ENCODE data around the gene SETD1A.
"Not testable (repeated sequence)": the region's sequence is repeated elsewhere in the genome, so short reads cannot be mapped to it uniquely, and the experiment has no call there.

The SETD1A gene

GRCh38 chr16:30928390-30928789 lies 29.2 kb upstream of the SETD1A start:
- DNase-seq (ENCODE audit: insufficient read length, low spot score) (no peak), FAIRE-seq (no peak)
- TF ChIP-seq POLR2AphosphoS5 (IDR thresholded peaks at IDR 0.05; ENCODE audit: low read depth, low read length) (no peak), POU2F2 (IDR thresholded peaks at IDR 0.05; ENCODE audit: low read depth, low read length) (no peak), TAF1 (IDR thresholded peaks at IDR 0.05; ENCODE audit: low read depth, low read length) (no peak), PAX5 (IDR thresholded peaks at IDR 0.05; ENCODE audit: insufficient read depth, low read length, severe bottlenecking) (no peak), SPI1 (IDR thresholded peaks at IDR 0.05; ENCODE audit: low read depth, low read length) (no peak), POLR2A (IDR thresholded peaks at IDR 0.05; ENCODE audit: low read depth, low read length) (no peak)

- DNase-seq (ENCODE audit: insufficient read length, low spot score) (no peak), FAIRE-seq (no peak)
- TF ChIP-seq TAF1 (IDR thresholded peaks at IDR 0.05; ENCODE audit: low read depth, low read length) (no peak), POLR2AphosphoS5 (IDR thresholded peaks at IDR 0.05; ENCODE audit: low read depth, low read length) (no peak), SPI1 (IDR thresholded peaks at IDR 0.05; ENCODE audit: low read depth, low read length) (no peak), POU2F2 (IDR thresholded peaks at IDR 0.05; ENCODE audit: low read depth, low read length) (no peak), POLR2A (IDR thresholded peaks at IDR 0.05; ENCODE audit: low read depth, low read length) (no peak), PAX5 (IDR thresholded peaks at IDR 0.05; ENCODE audit: insufficient read depth, low read length, severe bottlenecking) (no peak)
Observed at GRCh38 chr16:30929167-30929566, 28.4 kb upstream of the SETD1A start.

- FAIRE-seq, result no peak
- no peak for DNase-seq (ENCODE audit: insufficient read length, low spot score)
- TF ChIP-seq POLR2A (IDR thresholded peaks at IDR 0.05; ENCODE audit: low read depth, low read length) (no peak), SPI1 (IDR thresholded peaks at IDR 0.05; ENCODE audit: low read depth, low read length) (no peak), TAF1 (IDR thresholded peaks at IDR 0.05; ENCODE audit: low read depth, low read length) (no peak), POLR2AphosphoS5 (IDR thresholded peaks at IDR 0.05; ENCODE audit: low read depth, low read length) (no peak), PAX5 (IDR thresholded peaks at IDR 0.05; ENCODE audit: insufficient read depth, low read length, severe bottlenecking) (no peak), POU2F2 (IDR thresholded peaks at IDR 0.05; ENCODE audit: low read depth, low read length) (no peak)
Observed at GRCh38 chr16:30930160-30930571, 27.4 kb upstream of the SETD1A start.

GRCh38 chr16:30931068-30931650 lies 26.4 kb upstream of the SETD1A start:
- DNase-seq (ENCODE audit: insufficient read length, low spot score) (no peak), FAIRE-seq (no peak)
- no peak for TF ChIP-seq POLR2AphosphoS5 (IDR thresholded peaks at IDR 0.05; ENCODE audit: low read depth, low read length)
- TF ChIP-seq SPI1 (IDR thresholded peaks at IDR 0.05; ENCODE audit: low read depth, low read length), result no peak
- TF ChIP-seq TAF1 (IDR thresholded peaks at IDR 0.05; ENCODE audit: low read depth, low read length), result no peak
- TF ChIP-seq POLR2A (IDR thresholded peaks at IDR 0.05; ENCODE audit: low read depth, low read length), result no peak
- TF ChIP-seq POU2F2 (IDR thresholded peaks at IDR 0.05; ENCODE audit: low read depth, low read length), result no peak
- TF ChIP-seq PAX5 (IDR thresholded peaks at IDR 0.05; ENCODE audit: insufficient read depth, low read length, severe bottlenecking), result no peak

DNA sequence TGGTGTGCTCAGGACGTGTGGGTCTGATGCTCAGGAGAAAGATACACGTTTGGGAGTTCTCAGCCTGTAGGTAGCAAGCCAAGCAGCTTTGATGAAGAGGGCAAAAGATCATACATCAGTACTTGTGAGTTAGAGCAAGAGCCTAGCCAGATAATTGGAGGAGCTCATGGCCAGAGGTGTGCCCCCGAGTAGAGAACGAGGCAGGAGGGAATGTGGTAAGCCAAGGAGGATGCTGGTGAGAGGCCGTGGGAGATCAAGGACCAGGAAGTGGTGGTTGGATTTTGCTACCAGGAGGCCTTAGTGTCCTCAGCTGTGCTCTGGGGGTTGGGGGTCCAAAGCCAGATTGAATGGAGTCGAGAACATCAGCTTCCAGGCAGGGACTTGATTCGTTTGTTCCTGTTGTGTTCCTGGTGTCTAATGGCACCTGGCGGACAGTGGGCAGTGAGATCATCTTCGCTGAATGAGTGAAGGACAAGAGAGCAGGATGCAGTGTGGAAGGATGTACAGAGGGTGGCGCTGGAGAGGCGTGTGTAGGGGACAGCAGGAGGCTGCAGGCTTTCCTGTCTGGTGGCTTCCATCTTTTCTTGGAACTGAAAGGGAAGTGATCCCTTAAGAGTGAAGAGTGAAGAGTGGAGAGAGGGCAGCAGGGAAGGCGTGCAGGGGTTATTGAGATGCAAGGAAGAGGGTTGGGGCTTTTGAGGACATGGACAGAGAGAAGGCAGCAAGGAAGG lies 22.6 kb upstream of the SETD1A start:
- peak; percentile 87 for FAIRE-seq
- no peak for DNase-seq (ENCODE audit: insufficient read length, low spot score)

DNA sequence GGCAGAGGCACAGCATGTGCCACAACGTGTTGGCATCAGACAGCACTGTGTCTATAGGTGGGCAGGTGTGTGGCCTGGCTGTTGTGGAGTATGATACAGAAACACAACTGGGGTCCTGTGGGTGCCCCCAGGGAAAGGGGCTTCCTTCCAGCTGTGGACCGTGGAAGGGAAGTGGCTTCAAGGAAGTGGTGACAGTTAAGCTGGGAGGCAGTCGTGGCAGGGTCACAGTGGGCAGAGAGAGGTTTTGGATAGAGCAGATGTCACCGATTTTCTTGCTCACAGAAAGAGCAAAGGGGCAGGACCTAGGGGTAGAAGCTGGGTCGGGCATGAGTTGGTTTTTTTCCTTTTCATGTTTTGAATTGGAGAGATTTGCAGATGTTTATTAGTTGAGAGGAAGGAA lies 19.9 kb upstream of the SETD1A start:
- DNase-seq (ENCODE audit: insufficient read length, low spot score), result no peak
- TF ChIP-seq PAX5 (IDR thresholded peaks at IDR 0.05; ENCODE audit: insufficient read depth, low read length, severe bottlenecking) (no peak), SPI1 (IDR thresholded peaks at IDR 0.05; ENCODE audit: low read depth, low read length) (0 out of 2 replicates have a peak, but pooled peaks have one; percentile 1), POU2F2 (IDR thresholded peaks at IDR 0.05; ENCODE audit: low read depth, low read length) (no peak), TAF1 (IDR thresholded peaks at IDR 0.05; ENCODE audit: low read depth, low read length) (no peak), POLR2A (IDR thresholded peaks at IDR 0.05; ENCODE audit: low read depth, low read length) (no peak), POLR2AphosphoS5 (IDR thresholded peaks at IDR 0.05; ENCODE audit: low read depth, low read length) (no peak)
- FAIRE-seq, result no peak

More for the DNA sequence above, 22.6 kb upstream of the SETD1A start:
- no peak for TF ChIP-seq POLR2A (IDR thresholded peaks at IDR 0.05; ENCODE audit: low read depth, low read length)
- no peak for TF ChIP-seq TAF1 (IDR thresholded peaks at IDR 0.05; ENCODE audit: low read depth, low read length)
- TF ChIP-seq POU2F2 (IDR thresholded peaks at IDR 0.05; ENCODE audit: low read depth, low read length), result no peak
- TF ChIP-seq PAX5 (IDR thresholded peaks at IDR 0.05; ENCODE audit: insufficient read depth, low read length, severe bottlenecking), result no peak
- TF ChIP-seq SPI1 (IDR thresholded peaks at IDR 0.05; ENCODE audit: low read depth, low read length), result no peak
- TF ChIP-seq POLR2AphosphoS5 (IDR thresholded peaks at IDR 0.05; ENCODE audit: low read depth, low read length), result no peak

- FAIRE-seq, result not testable (repeated sequence)
Observed at GRCh38 chr16:30939571-30939970, 18.0 kb upstream of the SETD1A start.

DNA sequence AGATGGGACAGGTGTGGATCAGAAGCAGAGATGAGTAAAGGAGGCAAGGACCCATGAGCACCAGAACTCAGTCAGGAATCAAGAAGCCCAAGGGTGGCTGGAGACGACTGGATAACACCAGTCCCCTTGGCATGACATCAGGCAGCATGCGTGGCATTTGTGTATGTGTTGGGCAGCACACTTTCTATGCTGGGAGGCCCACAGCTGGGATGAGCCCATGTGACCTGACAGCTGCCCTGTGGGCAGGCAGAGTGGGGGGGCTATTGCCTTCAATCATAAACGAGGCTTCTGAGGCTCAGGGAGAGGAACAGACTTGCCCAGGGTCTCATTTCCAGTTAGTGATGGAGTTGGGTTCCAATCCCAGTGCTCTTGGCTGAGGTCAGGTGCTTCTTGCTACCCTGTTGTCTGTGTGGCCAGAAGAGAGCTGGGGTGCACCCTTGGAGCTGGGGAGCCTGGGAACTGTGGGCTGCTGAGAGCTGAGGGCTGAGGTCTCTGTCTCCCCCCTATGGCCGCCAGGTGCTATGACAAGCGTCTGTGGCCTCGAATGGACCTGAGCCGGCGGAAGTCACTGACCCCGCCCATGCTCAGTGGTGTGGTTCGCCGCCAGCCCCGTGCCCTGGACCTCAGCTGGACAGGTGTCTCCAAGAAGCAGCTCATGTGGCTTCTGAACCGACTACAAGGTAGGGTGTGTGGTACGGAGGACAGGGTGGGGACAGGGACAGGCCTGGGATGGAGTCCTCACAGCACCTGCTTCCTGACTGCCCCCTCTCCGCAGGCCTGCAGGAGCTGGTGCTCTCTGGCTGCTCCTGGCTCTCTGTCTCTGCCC lies 15.7 kb upstream of the SETD1A start:
- DNase-seq (ENCODE audit: insufficient read length, low spot score) (peak; percentile 91), FAIRE-seq (peak; percentile 94)
- TF ChIP-seq SPI1 (IDR thresholded peaks at IDR 0.05; ENCODE audit: low read depth, low read length) (peak; percentile 18; the same call in 1 of the 2 replicates), TAF1 (IDR thresholded peaks at IDR 0.05; ENCODE audit: low read depth, low read length) (no peak)

More at GRCh38 chr16:30939571-30939970, 18.0 kb upstream of the SETD1A start:
- DNase-seq (ENCODE audit: insufficient read length, low spot score), result not testable (repeated sequence)

DNA sequence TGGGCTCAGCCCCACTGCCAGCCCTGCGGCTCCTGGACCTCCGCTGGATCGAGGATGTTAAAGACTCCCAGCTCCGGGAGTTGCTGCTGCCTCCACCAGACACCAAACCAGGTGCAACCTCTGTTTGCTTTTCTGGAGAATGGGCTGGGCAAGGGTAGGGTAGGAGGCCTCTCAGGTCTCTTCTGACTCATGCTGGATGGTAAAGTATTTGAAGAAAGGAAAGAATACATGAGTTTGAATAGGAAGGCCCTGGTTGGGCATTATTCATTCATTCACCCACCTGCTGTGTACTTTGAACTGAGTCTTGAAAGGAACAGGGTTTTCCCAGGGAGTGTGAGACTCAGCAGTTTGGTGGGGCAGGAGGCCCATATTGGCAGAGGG lies 15.1 kb upstream of the SETD1A start:
- DNase-seq (ENCODE audit: insufficient read length, low spot score), result no peak
- no peak for FAIRE-seq
- TF ChIP-seq POU2F2 (IDR thresholded peaks at IDR 0.05; ENCODE audit: low read depth, low read length) (no peak), TAF1 (IDR thresholded peaks at IDR 0.05; ENCODE audit: low read depth, low read length) (no peak)
